ENCODE measurements around the gene B4GALNT2.
"Not testable (repeated sequence)": the region's sequence is repeated elsewhere in the genome, so short reads cannot be mapped to it uniquely, and the experiment has no call there.

B4GALNT2 gene

DNA sequence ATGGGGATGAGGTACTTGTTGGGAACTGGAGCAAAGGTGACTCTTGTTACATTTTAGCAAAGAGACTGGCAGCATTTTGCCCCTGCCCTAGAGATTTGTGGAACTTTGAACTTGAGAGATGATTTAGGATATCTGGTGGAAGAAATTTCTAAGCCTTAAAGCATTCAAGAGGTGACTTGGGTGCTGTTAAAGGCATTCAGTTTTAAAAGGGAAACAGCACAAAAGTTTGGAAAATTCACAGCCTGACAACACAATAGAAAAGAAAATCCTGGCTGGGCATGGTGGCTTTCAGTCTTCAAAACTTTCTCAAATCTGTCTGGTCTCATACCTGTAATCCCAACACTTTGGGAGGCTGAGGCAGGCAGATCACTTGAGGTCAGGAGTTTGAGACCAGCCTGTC lies 52.0 kb downstream of the B4GALNT2 start:
- not testable (repeated sequence) for DNase-seq

DNA sequence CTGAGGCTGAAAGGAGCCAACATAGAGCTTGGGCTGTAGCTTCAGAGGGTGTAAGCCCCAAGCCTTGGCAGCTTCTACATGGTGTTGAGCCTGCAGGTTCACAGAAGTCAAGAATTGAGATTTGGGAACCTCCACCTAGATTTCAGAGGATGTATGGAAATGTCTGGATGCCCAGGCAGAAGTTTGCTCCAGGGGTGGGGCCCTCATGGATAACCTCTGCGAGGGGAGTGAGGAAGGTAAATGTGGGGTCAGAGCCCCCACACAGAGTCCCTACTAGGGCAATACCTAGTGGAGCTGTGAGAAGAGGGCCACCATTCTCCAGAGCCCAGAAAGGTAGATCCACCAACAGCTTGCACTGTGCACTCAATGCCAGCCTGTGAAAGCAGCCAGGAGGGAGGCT lies 52.8 kb downstream of the B4GALNT2 start:
- not testable (repeated sequence) for DNase-seq

DNA sequence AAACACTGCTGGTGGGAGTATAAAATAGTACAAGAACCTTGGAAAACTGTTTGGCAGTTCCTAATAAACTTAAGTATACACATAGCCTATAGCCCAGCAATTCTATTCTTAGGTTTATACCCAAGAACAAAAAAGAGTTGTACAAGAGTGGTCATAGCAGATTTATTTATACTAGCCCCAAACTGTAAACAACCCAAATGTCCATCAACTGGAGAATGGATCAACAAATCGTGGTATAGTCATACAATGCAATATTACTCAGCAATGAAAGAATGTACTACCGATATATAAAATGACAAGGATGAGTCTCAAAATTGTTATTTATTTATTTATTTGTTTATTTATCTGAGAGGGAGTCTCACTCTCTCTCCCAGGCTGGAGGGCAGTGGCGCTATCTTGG lies 54.7 kb downstream of the B4GALNT2 start:
- DNase-seq: no peak

DNA sequence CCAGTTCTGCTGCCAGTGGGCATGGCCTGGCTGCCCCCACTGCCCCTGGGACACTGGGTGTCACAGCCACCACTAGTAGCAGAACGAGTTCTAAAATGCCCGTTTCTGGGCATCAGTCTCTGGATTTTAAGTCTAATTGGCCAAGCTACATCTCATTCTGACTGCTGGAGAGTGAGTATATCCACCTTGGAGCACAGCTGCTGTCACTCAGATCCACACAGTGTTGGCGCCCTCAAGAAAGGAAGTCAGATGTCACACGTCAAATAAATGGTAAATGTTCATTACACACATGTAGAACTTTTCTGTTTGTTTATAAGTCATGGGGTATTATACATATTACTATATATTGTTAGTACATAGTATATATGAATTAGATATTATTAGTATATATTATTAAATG lies 58.4 kb downstream of the B4GALNT2 start:
- no peak for DNase-seq

DNA sequence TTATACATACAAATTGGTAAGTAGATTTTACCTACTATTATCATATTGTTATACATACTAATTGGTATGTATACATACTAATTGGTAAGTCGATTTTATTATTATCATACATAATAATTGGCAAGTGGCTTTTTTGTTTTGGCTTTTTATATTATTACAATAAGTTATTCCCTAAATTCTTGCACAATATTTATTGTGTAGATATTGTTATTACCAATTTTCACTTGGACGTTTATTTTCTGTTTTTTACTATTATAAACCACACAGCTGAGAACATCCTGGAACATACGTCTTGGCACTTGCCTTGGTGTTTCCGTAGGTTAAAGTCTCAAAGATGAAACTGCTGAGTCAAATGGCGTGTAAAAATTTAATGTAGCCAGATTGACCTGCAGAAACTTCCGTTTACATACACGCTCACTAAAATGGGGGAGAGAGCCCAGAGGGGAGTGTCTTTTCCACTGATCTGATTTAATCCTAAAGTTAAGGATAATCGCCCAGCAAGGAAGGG lies 58.9 kb downstream of the B4GALNT2 start:
- no peak for DNase-seq

GRCh38 chr17:49191917-49192741 lies 59.6 kb downstream of the B4GALNT2 start:
- peak; percentile 90 for DNase-seq

DNA sequence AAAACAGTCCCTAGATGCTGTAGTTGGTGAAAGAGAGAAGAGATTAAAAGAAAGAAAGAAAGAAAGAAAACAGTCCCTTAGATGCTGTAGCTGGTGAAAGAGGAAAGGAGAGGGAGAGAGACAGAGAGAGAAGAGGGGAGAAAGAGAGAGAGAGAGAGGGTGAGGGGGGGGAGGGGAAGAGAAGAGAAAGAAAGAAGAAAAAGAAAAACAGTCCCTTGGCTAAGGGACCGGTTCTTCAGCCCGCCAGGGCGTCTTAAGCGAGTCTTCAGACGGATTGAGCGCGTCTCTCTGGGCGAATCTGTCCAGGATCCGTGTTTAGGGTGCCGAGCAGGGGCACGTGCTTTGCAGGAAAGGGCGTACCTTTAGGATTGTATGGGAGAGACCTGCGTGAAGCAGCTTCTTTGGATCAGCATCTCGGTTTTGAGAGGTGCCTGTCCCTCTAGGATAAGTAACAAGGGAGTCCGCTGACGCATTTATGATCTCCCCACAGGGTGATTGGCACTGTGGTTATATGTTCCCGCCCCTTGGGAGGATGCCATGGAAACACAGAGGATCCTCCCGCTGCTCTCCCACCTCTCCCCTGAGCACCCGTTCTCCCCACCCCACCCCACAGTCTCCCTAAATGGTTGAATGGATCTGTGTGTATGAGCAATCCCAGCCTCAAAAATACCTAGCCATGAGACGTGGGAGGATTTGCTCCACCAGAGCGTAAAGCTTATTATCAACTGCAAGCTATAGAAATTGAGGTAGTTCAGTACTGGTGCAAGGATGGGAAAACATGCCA lies 61.1 kb downstream of the B4GALNT2 start:
- DNase-seq: peak; percentile 38

DNA sequence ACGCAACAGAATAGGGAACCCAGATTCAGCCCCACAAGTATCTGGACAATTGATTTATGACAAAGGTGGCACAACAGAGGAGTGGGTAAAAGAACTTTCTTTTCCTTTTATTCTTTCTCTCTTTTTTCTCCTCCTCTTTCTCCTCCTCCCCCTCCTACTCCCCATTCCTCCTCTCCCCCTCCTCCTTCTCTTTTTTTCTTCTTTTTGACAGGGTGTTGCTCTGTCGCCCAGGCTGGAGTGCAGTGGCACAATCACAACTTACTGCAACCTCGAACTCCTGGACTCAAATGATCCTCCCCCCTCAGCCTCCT lies 61.7 kb downstream of the B4GALNT2 start:
- no peak for DNase-seq

GRCh38 chr17:49195751-49196150 lies 63.2 kb downstream of the B4GALNT2 start:
- DNase-seq: no peak

DNA sequence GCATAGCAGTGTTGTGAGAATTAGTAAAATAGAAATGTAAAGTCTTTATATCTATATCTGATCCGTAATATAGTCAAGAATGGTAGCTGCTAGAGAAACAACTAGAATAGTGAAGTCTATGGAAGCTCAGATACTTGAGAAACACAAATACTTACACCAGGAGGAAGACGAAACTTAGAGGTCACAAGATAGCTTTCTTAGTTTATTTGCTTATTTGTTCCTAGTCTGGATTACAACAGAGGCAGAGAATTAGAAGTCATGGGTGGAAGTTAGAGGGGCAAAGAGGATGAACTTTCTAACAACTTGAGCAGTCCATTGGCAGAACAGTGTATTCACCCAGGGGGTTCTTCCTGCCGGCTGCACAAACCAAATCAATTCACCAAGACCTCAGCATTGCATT lies 64.0 kb downstream of the B4GALNT2 start:
- no peak for DNase-seq

DNA sequence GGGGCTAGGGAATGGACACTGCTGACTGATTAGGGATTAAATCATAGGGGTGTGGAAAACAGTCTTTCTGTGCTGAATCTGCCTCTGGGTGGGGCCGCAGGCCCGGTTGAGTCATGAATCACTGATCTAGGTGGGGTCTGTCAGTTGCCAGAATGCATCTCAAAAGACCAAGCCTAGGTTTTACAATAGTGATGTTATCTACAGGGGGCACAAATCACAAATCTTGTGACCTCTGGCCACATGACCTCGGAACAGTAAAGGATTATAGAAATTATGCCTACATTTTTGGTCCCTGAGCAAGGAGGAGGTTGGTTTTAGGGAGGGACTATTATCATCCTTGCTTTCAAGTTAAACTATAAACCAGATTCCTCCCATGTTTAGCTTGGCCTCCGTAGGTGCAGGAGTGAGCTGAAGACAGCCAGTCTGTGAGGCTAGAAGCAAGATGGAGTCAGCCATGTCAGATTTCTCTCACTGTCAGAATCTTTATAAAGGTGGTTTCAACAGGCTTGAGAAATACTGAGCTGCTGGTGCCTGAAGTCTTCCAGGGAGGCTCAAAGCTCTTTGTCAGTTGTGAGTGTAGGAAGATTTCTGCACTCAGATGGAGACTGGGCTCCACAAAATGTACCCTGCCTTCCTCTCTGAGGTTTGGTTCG lies 64.9 kb downstream of the B4GALNT2 start:
- DNase-seq: peak; percentile 32

- DNase-seq: no peak
Observed at GRCh38 chr17:49198211-49198610, 65.6 kb downstream of the B4GALNT2 start.

- DNase-seq: no peak
Observed at GRCh38 chr17:49200423-49201083, 68.0 kb downstream of the B4GALNT2 start.

DNA sequence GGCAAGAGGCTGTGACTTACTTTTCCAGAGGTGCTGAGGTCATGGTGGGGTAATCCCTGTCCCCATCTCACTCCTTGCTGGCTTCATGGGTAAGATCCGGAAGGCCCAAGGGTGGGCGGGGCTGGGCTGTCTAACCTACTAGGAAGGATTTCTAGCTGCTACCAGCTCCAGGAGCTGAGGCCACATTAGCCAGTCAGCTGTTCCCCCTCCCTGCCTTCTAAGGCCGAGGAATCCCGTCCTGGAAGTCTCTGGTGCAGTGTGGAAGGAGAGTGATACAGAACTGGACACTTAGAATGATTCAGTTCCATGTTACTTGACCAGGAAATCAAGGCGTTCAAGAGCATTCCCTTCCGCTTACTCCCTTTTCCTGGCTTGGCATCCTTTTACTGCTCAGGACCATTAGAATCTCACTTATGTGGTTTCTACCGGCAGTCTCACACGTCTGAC lies 68.9 kb downstream of the B4GALNT2 start:
- no peak for DNase-seq

GRCh38 chr17:49203796-49204195 lies 71.2 kb downstream of the B4GALNT2 start:
- DNase-seq: no peak

GRCh38 chr17:49204516-49204915 lies 71.9 kb downstream of the B4GALNT2 start:
- DNase-seq: no peak

DNA sequence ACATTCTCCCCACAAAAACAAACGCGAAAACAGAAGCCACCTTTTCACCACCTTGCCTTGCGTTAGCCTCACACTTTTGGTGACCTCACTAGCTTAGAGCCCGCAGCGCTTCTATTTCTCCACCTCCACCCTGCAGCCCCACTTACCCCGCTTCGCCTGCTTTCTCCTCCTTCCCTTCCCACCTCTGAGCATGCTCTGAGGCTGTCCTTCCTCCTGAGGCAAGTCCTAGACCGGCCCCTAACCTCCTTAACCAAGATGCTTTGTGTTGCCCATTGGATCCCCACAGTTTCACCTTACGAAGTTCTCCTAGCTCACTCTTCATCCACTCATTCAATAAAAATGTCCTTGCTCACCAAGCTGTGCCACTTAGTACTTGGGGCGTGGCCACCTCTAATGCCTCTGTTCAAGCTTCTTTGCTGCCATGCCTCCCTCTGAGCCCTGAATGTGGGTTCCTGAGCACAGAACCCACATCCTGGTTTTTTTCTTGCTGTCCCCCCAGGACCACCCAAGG lies 76.5 kb downstream of the B4GALNT2 start:
- DNase-seq: peak; percentile 41

DNA sequence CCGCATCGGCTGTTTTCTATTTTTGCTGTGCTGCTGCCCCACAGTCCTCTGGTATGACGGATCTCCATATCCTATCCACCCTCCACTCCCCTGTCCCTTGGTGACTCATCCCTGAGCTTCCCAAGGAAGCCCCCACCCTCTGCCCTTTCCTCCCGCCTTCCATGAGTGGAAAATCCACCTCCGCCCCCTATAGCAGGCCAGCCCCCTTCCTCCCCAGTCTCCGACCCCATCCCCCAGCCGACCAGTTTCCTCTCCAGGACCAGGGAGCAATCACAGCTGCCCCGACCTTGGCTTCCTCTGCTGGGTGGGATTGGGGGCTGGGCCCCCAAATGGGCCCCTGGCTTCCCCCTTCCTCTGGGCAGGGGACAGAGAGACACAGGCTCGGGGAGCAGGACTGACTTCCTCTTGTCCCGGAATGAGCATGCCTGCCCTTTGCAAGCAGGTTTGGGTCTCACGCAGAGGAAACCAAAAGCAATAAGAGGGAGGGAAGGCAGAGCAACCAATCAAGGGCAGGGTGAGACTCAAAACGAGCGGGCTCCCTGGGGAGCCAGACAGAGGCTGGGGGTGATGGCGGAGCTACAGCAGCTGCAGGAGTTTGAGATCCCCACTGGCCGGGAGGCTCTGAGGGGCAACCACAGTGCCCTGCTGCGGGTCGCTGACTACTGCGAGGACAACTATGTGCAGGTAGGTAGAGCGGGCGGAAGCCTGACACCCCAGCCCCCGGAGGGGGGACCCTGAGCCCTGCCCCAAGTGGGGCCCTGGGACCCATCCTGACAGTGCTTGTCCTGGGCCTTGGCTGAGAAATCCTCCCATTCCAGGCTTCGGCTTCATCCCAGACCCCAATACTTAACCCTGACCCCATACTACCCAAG lies 77.8 kb downstream of the B4GALNT2 start, which contains the start of the genes ABI3 and GNGT2:
Gene ABI3 (plus strand): TSS at position 550 of the 872 bp plus-strand sequence. CDS start 18 bp downstream, at position 568.
Gene GNGT2 (minus strand): TSS at position 417 of the 872 bp plus-strand sequence. CDS start 3,152 bp downstream, outside the sequence.
- DNase-seq: peak; percentile 77

GRCh38 chr17:49213399-49213798 lies 80.8 kb downstream of the B4GALNT2 start:
- DNase-seq: no peak

DNA sequence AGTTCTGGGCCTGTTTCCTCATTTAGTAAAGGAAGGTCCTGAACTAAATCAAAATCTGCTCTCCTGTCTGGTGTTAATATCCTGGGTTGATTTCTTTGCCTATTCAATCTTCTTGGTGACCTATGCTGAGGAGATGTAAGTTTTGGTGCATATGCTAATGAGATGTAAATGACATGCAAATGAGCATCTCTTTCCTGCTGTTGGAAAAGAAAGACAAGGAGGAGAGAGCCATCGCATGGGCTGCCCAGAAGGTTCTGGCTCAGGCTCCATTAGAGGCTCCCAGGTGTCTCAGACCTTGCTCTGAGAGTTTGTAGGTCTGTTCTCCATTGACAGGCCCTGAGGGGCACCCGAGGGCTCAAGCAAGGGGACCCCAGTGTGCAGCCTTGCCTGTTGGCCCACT lies 81.3 kb downstream of the B4GALNT2 start:
- no peak for DNase-seq

DNA sequence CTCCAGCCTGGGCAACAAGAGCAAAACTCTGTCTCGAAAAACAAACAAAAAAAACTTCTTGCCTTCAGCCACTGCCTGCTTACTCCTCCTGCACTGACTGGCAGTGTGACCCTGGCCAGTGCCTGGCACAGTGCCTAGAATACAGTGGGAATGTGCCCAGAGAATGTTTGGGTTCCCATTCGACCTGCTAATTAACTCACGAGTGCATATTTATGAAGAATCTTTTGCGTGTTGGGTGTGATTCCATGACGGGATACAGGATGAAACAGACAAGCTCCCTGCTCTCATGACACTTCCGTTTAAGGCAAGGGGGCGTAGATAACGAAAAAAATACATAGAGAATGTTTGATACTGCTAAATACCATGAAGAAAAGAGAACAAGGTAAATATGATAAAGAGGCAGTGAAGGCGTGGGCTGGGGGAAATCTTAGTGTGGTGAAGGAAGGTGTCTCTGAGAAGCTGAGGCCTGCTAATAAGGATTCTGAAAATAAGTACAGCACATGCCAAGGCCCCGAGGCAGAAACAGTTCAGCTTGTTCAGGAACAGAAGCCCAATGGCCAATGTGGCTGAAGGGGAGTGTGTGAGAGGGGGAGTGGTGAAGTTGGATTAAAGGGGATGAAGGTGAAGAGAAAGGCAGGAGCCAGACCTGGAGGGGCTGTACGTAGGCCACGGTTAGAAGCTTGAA lies 82.2 kb downstream of the B4GALNT2 start:
- DNase-seq: no peak
